HEK293 (cell line): Measurements from ENCODE around the gene DCDC2B.

Source experiments
- GFI1B ChIP-seq: fragments of 450-650 bp; formaldehyde crosslinking; IDR thresholded peaks from 2 replicates; pipeline ENCODE4 v1.5.1; 2016; ENCODE audit warnings: missing biosample characterization, missing genetic modification characterization
- MZF1 ChIP-seq: fragments of 450-650 bp; formaldehyde crosslinking; IDR thresholded peaks from 2 replicates; pipeline ENCODE4 v1.5.1; 2017; ENCODE audit warnings: missing biosample characterization, missing genetic modification characterization, borderline replicate concordance
- WT1 ChIP-seq: fragments of 450-650 bp; formaldehyde crosslinking; IDR thresholded peaks from 2 replicates; pipeline ENCODE4 v1.5.1; 2016; ENCODE audit warnings: missing biosample characterization, missing genetic modification characterization
- ZBTB48 ChIP-seq: fragments of 450-650 bp; formaldehyde crosslinking; IDR thresholded peaks from 2 replicates; pipeline ENCODE4 v1.5.1; 2016; ENCODE audit warnings: missing biosample characterization, missing genetic modification characterization
- ZEB2 ChIP-seq: fragments of 450-650 bp; formaldehyde crosslinking; IDR thresholded peaks from 2 replicates; pipeline ENCODE4 v1.5.1; 2016; ENCODE audit warnings: missing biosample characterization, missing genetic modification characterization
- ZFP69B ChIP-seq: fragments of 450-650 bp; formaldehyde crosslinking; IDR thresholded peaks from 2 replicates; pipeline ENCODE4 v1.5.1; 2016; ENCODE audit warnings: missing biosample characterization, missing genetic modification characterization
- ZNF146 ChIP-seq: fragments of 450-650 bp; formaldehyde crosslinking; IDR thresholded peaks from 2 replicates; pipeline ENCODE4 v1.5.1; 2016; ENCODE audit warnings: missing biosample characterization, missing genetic modification characterization
- ZNF223 ChIP-seq: fragments of 450-650 bp; formaldehyde crosslinking; IDR thresholded peaks from 2 replicates; pipeline ENCODE4 v1.5.1; 2016; ENCODE audit warnings: missing biosample characterization, missing genetic modification characterization
- ZNF266 ChIP-seq: fragments of 450-650 bp; formaldehyde crosslinking; IDR thresholded peaks from 2 replicates; pipeline ENCODE4 v1.5.1; 2016; ENCODE audit warnings: missing biosample characterization, missing genetic modification characterization, low read depth
- ZNF324 ChIP-seq: fragments of 450-650 bp; formaldehyde crosslinking; IDR thresholded peaks from 2 replicates; pipeline ENCODE4 v1.5.1; 2016; ENCODE audit warnings: missing biosample characterization, missing genetic modification characterization
- ZNF48 ChIP-seq: fragments of 450-650 bp; formaldehyde crosslinking; IDR thresholded peaks from 2 replicates; pipeline ENCODE4 v1.5.1; 2016; ENCODE audit warnings: missing biosample characterization, missing genetic modification characterization
- ZNF530 ChIP-seq: fragments of 450-650 bp; formaldehyde crosslinking; IDR thresholded peaks from 2 replicates; pipeline ENCODE4 v1.5.1; 2016; ENCODE audit warnings: low read depth, missing biosample characterization, missing genetic modification characterization
- ZNF549 ChIP-seq: fragments of 450-650 bp; IDR thresholded peaks from 2 replicates; pipeline ENCODE4 v1.5.1; 2018; ENCODE audit warnings: missing biosample characterization, missing genetic modification characterization, mild to moderate bottlenecking, inconsistent platforms, moderate library complexity
- ZNF624 ChIP-seq: fragments of 450-650 bp; formaldehyde crosslinking; IDR thresholded peaks from 2 replicates; pipeline ENCODE4 v1.5.1; 2017; ENCODE audit warnings: missing biosample characterization, missing genetic modification characterization
- ZNF629 ChIP-seq: fragments of 450-650 bp; formaldehyde crosslinking; IDR thresholded peaks from 2 replicates; pipeline ENCODE4 v1.5.1; 2017; ENCODE audit warnings: missing biosample characterization, missing genetic modification characterization
- ZNF660 ChIP-seq: fragments of 450-650 bp; IDR thresholded peaks from 2 replicates; pipeline ENCODE4 v1.5.1; 2018; ENCODE audit warnings: missing biosample characterization, mild to moderate bottlenecking, missing genetic modification characterization
- ZNF837 ChIP-seq: fragments of 450-650 bp; formaldehyde crosslinking; IDR thresholded peaks from 2 replicates; pipeline ENCODE4 v1.5.1; 2016; ENCODE audit warnings: missing biosample characterization, missing genetic modification characterization
- ZSCAN16 ChIP-seq: fragments of 450-650 bp; formaldehyde crosslinking; IDR thresholded peaks from 2 replicates; pipeline ENCODE4 v1.5.1; 2016; ENCODE audit warnings: missing biosample characterization, missing genetic modification characterization
- TF ChIP-seq, protein P1 (sequence below): fragments of 450-650 bp; formaldehyde crosslinking; conservative IDR thresholded peaks from 2 replicates; pipeline ENCODE4 v1.5.1; 2016; ENCODE audit warnings: low read depth, missing biosample characterization, missing genetic modification characterization
- TF ChIP-seq, protein P2 (sequence below): fragments of 450-650 bp; formaldehyde crosslinking; IDR thresholded peaks from 2 replicates; pipeline ENCODE4 v1.5.1; 2016; ENCODE audit warnings: missing biosample characterization, missing genetic modification characterization, low read depth
- TF ChIP-seq, protein P3 (sequence below): IDR thresholded peaks from 2 replicates; pipeline ENCODE4 v1.6.1; 2011; ENCODE audit warnings: mild to moderate bottlenecking, low read depth, low read length, borderline replicate concordance
- TF ChIP-seq, protein P4 (sequence below): fragments of 450-650 bp; formaldehyde crosslinking; IDR thresholded peaks from 2 replicates; pipeline ENCODE4 v1.5.1; 2016; ENCODE audit warnings: missing biosample characterization, missing genetic modification characterization
- TF ChIP-seq, protein P5 (sequence below): fragments of 450-650 bp; formaldehyde crosslinking; IDR thresholded peaks from 2 replicates; pipeline ENCODE4 v1.5.1; 2016; ENCODE audit warnings: missing biosample characterization, missing genetic modification characterization
- TF ChIP-seq, protein P6 (sequence below): fragments of 450-650 bp; formaldehyde crosslinking; IDR thresholded peaks from 2 replicates; pipeline ENCODE4 v1.5.1; 2016; ENCODE audit warnings: missing biosample characterization, missing genetic modification characterization, borderline replicate concordance

The DCDC2B gene

DNA sequence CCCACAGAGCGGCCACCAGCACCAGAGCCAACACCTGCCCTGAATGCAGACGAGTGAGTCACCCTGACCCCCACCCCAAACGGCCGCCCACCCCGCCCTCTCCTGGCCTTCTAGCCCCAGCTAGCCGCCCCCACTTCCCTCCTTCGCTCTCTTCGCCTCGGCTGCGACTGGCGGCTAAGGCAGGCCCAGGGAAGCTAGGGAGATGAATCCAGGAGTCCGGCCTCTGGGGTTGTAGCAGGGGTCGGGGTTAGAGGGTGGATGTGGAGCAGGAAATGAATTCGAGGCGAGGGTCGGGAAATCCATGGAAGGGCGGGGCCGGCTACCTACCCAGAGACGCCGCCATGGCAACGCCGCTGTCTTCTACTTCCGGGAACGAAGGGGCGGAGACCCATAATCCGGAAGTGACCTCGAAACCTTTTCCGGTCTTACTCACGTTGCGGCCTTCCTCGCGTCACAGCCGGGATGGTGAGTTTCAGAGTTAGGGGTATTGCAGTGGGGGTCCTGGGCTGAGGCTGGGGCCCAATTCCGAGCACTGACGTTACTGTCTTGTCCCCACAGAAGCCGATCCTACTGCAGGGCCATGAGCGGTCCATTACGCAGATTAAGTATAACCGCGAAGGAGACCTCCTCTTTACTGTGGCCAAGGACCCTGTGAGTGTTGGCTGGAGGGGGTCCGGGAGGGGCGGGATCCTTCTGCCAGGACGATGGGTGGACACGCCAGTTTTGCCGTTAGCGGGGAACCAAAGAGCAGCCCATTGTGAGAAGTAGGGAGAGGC is 13.3 kb downstream of the DCDC2B start, which contains the start of the genes EIF3I and TMEM234 (continued):
- TF ChIP-seq, protein P1, sequence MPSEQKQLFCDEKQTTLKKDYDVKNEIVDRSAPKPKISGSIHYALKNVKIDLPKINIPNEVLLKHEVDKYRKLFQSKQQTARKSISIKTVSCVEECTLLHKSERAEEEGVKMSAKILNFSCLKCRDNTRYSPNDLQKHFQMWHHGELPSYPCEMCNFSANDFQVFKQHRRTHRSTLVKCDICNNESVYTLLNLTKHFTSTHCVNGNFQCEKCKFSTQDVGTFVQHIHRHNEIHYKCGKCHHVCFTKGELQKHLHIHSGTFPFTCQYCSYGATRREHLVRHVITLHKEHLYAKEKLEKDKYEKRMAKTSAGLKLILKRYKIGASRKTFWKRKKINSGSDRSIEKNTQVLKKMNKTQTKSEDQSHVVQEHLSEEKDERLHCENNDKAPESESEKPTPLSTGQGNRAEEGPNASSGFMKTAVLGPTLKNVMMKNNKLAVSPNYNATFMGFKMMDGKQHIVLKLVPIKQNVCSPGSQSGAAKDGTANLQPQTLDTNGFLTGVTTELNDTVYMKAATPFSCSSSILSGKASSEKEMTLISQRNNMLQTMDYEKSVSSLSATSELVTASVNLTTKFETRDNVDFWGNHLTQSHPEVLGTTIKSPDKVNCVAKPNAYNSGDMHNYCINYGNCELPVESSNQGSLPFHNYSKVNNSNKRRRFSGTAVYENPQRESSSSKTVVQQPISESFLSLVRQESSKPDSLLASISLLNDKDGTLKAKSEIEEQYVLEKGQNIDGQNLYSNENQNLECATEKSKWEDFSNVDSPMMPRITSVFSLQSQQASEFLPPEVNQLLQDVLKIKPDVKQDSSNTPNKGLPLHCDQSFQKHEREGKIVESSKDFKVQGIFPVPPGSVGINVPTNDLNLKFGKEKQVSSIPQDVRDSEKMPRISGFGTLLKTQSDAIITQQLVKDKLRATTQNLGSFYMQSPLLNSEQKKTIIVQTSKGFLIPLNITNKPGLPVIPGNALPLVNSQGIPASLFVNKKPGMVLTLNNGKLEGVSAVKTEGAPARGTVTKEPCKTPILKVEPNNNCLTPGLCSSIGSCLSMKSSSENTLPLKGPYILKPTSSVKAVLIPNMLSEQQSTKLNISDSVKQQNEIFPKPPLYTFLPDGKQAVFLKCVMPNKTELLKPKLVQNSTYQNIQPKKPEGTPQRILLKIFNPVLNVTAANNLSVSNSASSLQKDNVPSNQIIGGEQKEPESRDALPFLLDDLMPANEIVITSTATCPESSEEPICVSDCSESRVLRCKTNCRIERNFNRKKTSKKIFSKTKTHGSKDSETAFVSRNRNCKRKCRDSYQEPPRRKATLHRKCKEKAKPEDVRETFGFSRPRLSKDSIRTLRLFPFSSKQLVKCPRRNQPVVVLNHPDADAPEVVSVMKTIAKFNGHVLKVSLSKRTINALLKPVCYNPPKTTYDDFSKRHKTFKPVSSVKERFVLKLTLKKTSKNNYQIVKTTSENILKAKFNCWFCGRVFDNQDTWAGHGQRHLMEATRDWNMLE (tag by site-specific recombination), result peak; percentile 97
- TF ChIP-seq ZNF549 (tag by site-specific recombination), result no peak
- TF ChIP-seq, protein P2, sequence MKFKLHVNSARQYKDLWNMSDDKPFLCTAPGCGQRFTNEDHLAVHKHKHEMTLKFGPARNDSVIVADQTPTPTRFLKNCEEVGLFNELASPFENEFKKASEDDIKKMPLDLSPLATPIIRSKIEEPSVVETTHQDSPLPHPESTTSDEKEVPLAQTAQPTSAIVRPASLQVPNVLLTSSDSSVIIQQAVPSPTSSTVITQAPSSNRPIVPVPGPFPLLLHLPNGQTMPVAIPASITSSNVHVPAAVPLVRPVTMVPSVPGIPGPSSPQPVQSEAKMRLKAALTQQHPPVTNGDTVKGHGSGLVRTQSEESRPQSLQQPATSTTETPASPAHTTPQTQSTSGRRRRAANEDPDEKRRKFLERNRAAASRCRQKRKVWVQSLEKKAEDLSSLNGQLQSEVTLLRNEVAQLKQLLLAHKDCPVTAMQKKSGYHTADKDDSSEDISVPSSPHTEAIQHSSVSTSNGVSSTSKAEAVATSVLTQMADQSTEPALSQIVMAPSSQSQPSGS (tag by site-specific recombination), result no peak
- no peak for TF ChIP-seq MZF1
- TF ChIP-seq, protein P3, sequence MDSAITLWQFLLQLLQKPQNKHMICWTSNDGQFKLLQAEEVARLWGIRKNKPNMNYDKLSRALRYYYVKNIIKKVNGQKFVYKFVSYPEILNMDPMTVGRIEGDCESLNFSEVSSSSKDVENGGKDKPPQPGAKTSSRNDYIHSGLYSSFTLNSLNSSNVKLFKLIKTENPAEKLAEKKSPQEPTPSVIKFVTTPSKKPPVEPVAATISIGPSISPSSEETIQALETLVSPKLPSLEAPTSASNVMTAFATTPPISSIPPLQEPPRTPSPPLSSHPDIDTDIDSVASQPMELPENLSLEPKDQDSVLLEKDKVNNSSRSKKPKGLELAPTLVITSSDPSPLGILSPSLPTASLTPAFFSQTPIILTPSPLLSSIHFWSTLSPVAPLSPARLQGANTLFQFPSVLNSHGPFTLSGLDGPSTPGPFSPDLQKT, result no peak
- TF ChIP-seq ZNF324, result no peak
- no peak for TF ChIP-seq ZNF530 (tag by site-specific recombination)
- TF ChIP-seq GFI1B (tag by site-specific recombination), result no peak
- TF ChIP-seq ZNF624, result no peak
- TF ChIP-seq, protein P4, sequence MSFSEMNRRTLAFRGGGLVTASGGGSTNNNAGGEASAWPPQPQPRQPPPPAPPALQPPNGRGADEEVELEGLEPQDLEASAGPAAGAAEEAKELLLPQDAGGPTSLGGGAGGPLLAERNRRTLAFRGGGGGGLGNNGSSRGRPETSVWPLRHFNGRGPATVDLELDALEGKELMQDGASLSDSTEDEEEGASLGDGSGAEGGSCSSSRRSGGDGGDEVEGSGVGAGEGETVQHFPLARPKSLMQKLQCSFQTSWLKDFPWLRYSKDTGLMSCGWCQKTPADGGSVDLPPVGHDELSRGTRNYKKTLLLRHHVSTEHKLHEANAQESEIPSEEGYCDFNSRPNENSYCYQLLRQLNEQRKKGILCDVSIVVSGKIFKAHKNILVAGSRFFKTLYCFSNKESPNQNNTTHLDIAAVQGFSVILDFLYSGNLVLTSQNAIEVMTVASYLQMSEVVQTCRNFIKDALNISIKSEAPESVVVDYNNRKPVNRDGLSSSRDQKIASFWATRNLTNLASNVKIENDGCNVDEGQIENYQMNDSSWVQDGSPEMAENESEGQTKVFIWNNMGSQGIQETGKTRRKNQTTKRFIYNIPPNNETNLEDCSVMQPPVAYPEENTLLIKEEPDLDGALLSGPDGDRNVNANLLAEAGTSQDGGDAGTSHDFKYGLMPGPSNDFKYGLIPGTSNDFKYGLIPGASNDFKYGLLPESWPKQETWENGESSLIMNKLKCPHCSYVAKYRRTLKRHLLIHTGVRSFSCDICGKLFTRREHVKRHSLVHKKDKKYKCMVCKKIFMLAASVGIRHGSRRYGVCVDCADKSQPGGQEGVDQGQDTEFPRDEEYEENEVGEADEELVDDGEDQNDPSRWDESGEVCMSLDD (tag by site-specific recombination), result no peak
- peak; percentile 96 for TF ChIP-seq ZNF629 (tag by site-specific recombination)
- TF ChIP-seq ZNF837 (tag by site-specific recombination), result no peak
- TF ChIP-seq ZEB2 (tag by site-specific recombination), result no peak; the same call in 1 of the 2 replicates
- no peak for TF ChIP-seq ZNF660 (tag by site-specific recombination)
- no peak for TF ChIP-seq ZBTB48 (tag by site-specific recombination)
- TF ChIP-seq ZSCAN16, result no peak
- no peak for TF ChIP-seq ZNF223 (tag by site-specific recombination)
- TF ChIP-seq ZNF146, result no peak
- TF ChIP-seq WT1 (tag by site-specific recombination), result no peak
- TF ChIP-seq, protein P5, sequence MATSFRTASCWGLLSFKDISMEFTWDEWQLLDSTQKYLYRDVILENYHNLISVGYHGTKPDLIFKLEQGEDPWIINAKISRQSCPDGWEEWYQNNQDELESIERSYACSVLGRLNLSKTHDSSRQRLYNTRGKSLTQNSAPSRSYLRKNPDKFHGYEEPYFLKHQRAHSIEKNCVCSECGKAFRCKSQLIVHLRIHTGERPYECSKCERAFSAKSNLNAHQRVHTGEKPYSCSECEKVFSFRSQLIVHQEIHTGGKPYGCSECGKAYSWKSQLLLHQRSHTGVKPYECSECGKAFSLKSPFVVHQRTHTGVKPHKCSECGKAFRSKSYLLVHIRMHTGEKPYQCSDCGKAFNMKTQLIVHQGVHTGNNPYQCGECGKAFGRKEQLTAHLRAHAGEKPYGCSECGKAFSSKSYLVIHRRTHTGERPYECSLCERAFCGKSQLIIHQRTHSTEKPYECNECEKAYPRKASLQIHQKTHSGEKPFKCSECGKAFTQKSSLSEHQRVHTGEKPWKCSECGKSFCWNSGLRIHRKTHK, result no peak
- TF ChIP-seq, protein P6, sequence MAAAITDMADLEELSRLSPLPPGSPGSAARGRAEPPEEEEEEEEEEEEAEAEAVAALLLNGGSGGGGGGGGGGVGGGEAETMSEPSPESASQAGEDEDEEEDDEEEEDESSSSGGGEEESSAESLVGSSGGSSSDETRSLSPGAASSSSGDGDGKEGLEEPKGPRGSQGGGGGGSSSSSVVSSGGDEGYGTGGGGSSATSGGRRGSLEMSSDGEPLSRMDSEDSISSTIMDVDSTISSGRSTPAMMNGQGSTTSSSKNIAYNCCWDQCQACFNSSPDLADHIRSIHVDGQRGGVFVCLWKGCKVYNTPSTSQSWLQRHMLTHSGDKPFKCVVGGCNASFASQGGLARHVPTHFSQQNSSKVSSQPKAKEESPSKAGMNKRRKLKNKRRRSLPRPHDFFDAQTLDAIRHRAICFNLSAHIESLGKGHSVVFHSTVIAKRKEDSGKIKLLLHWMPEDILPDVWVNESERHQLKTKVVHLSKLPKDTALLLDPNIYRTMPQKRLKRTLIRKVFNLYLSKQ (tag by site-specific recombination), result no peak
- no peak for TF ChIP-seq ZFP69B (tag by site-specific recombination)
- TF ChIP-seq ZNF266 (tag by site-specific recombination), result no peak
- TF ChIP-seq ZNF48 (tag by site-specific recombination), result no peak
